Stomach (tissue), 9 donors: ENCODE data around the gene IGLL1. TPM values are rescaled to one million over a fixed set of nuclear protein-coding genes. Genes with fewer than 3 reads are reported as not detected.
A peak's percentile ranks its signal among the peaks of the same experiment; 100 is the strongest.

ENCODE experiments used
- DNase-seq, 2 donors: peaks; one replicate each; pipeline versions ENCODE4 v3.0.0 to v3.0.0-alpha.2; 2013 to 2019
- H3K27ac ChIP-seq, 5 donors: fragments of 200-600 bp in 4 of 5; sonication (generic) in 4 of 5; one replicate each; pipeline ENCODE4 v1.5.1; 2013 to 2019; ENCODE audit warnings: mild to moderate bottlenecking in 1 of 5, moderate library complexity in 1 of 5
- H3K27me3 ChIP-seq, 3 donors: fragments of 200-600 bp; sonication (generic); one replicate each; pipeline ENCODE4 v1.5.1; 2017 to 2019; ENCODE audit warnings: mixed run types in 1 of 3
- H3K36me3 ChIP-seq, 4 donors: fragments of 200-600 bp; sonication (generic); 1 replicate in 3 of 4; 2 replicates in 1 of 4; pipeline ENCODE4 v1.5.1; 2016 to 2019
- H3K4me1 ChIP-seq, 4 donors: fragments of 200-600 bp; sonication (generic); one replicate each; pipeline ENCODE4 v1.5.1; 2016 to 2019
- H3K4me3 ChIP-seq, 4 donors: fragments of 200-600 bp; sonication (generic) in 3 of 4; one replicate each; pipeline ENCODE4 v1.5.1; 2016 to 2019; ENCODE audit warnings: mild to moderate bottlenecking in 1 of 4
- H3K9me3 ChIP-seq, 4 donors: fragments of 200-600 bp; sonication (generic); one replicate each; pipeline ENCODE4 v1.5.1; 2016 to 2019
- CTCF ChIP-seq, 7 experiments: fragments of 450-650 bp in 4 of 7; fragments of 200-600 bp in 3 of 7; sonication (generic) in 3 of 7; IDR thresholded peaks; one replicate each; pipeline ENCODE4 v1.5.1; 2016 to 2019; ENCODE audit warnings: antibody characterized with exemption in 7 of 7, control low read depth in 2 of 7, mild to moderate bottlenecking in 1 of 7
- EP300 ChIP-seq: sonication (generic); formaldehyde crosslinking; IDR thresholded peaks from one replicate; pipeline ENCODE4 v1.6.1; 2017; ENCODE audit warnings: antibody characterized with exemption
- POLR2A ChIP-seq, 4 donors: fragments of 450-650 bp; IDR thresholded peaks; one replicate each; pipeline ENCODE4 v1.6.1; 2016; ENCODE audit warnings: antibody characterized with exemption in 4 of 4, control low read depth in 2 of 4, mild to moderate bottlenecking in 1 of 4, moderate library complexity in 1 of 4
- POLR2AphosphoS5 ChIP-seq, 3 donors: sonication (generic); formaldehyde crosslinking; IDR thresholded peaks; one replicate each; pipeline ENCODE4 v1.6.1; 2016; ENCODE audit warnings: antibody characterized with exemption in 3 of 3
- WGBS, 5 donors: extraction: QIAGEN DNeasy Blood & Tissue Kit in 3 of 5; methylation state at CpG; one replicate each; pipeline versions ENCODE4 v1.1.5 to v1.1.7; 2013 to 2018; 5-methylcytosine and 5-hydroxymethylcytosine counted together
- intact Hi-C: fragments of 100-400 bp; cut with DNase I; formaldehyde crosslinking; loops from one replicate; pipeline ENCODE4 v1.15.1; 2023; ENCODE audit warnings: low total_unique reads
- polyA plus RNA-seq, 3 donors: library from polyadenylated mRNA; stranded (reverse); fragments of 200-250 nt; gene quantifications; one replicate each; pipeline ENCODE4 v1.2.3, GENCODE V29; 2013
- total RNA-seq, 5 donors: library from RNA; depleted of rRNA; stranded (reverse); fragments of >200 nt; gene quantifications; one replicate each; pipeline versions ENCODE4 v1.1.0 to v1.2.3, GENCODE V29; 2014 to 2016
- donor health status: healthy with polysubstance abuse.
- donor health status: Bipolar disorder and iron deficiency.
- donor health status: healthy.

The IGLL1 gene
- total and polyA plus RNA-seq, 8 donors: 0.55 TPM; not detected in 7

- Histone ChIP-seq H3K27ac (no peak overlapping the region), H3K36me3 (no peaks in the 10 kb centered on the region), H3K9me3 (peaks cover 0 to 3% (median 0%) of the 10 kb centered on the region in 4 donors), H3K4me1 (no peaks in the 10 kb centered on the region), H3K4me3 (no peak overlapping the region), H3K27me3 (peaks cover 0 to 12% (median 0%) of the 10 kb centered on the region in 3 donors)
- 48 to 53% (median 50%) methylated on average over 11 of the region's 11 CpGs for WGBS, 5 donors
- intact Hi-C loops: no loop called here
- DNase-seq: peak; percentile 62 to 84
- no peak for TF ChIP-seq POLR2AphosphoS5 (IDR thresholded peaks at IDR 0.05)
- peak in 5 of 7 experiments; percentile 56 to 76 (median 71) for TF ChIP-seq CTCF (IDR thresholded peaks at IDR 0.05)
- TF ChIP-seq POLR2A (IDR thresholded peaks at IDR 0.05): no peak
These were observed 11.2 kb upstream of the IGLL1 start for GRCh38 chr22:23591201-23591791.

GRCh38 chr22:23583836-23584235, 3.7 kb upstream of the IGLL1 start:
- Histone ChIP-seq H3K36me3 (no peaks in the 10 kb centered on the region), H3K4me1 (no peaks in the 10 kb centered on the region), H3K4me3 (no peak overlapping the region), H3K27me3 (peaks cover 0 to 19% (median 0%) of the 10 kb centered on the region in 3 donors), H3K27ac (no peak overlapping the region), H3K9me3 (no peaks in the 10 kb centered on the region)
- 61 to 100% (median 78%) methylated on average over 1 to 6 of the region's 6 CpGs for WGBS, 5 donors
- no peak for DNase-seq
- intact Hi-C loops: no loop called here
- TF ChIP-seq POLR2AphosphoS5 (IDR thresholded peaks at IDR 0.05) (no peak), POLR2A (IDR thresholded peaks at IDR 0.05) (no peak), EP300 (no peak), CTCF (IDR thresholded peaks at IDR 0.05) (no peak)

GRCh38 chr22:23583153-23583552, 3.1 kb upstream of the IGLL1 start:
- no peaks in the 10 kb centered on the region for H3K9me3 ChIP-seq
- H3K36me3 ChIP-seq: no peaks in the 10 kb centered on the region
- 70 to 86% (median 77%) methylated on average over 5 to 7 of the region's 7 CpGs for WGBS, 5 donors
- no peak overlapping the region for H3K4me3 ChIP-seq
- intact Hi-C loops: no loop called here
- no peak for DNase-seq
- H3K27ac ChIP-seq: no peak overlapping the region
- H3K4me1 ChIP-seq: no peaks in the 10 kb centered on the region
- peaks cover 0 to 22% (median 0%) of the 10 kb centered on the region in 3 donors for H3K27me3 ChIP-seq
- TF ChIP-seq POLR2A (IDR thresholded peaks at IDR 0.05) (no peak), POLR2AphosphoS5 (IDR thresholded peaks at IDR 0.05) (no peak)

- intact Hi-C loops: no loop called here
- Histone ChIP-seq H3K27ac (no peak overlapping the region), H3K4me1 (no peaks in the 10 kb centered on the region), H3K27me3 (peaks cover 0 to 25% (median 0%) of the 10 kb centered on the region in 3 donors), H3K4me3 (no peak overlapping the region), H3K9me3 (no peaks in the 10 kb centered on the region), H3K36me3 (no peaks in the 10 kb centered on the region)
- TF ChIP-seq EP300: no peak
- TF ChIP-seq POLR2A (IDR thresholded peaks at IDR 0.05): no peak
- no peak for TF ChIP-seq POLR2AphosphoS5 (IDR thresholded peaks at IDR 0.05)
- no peak for TF ChIP-seq CTCF (IDR thresholded peaks at IDR 0.05)
- DNase-seq: no peak
- 76 to 80% (median 77%) methylated on average over 8 of the region's 8 CpGs for WGBS, 5 donors
These were observed 1.2 kb upstream of the IGLL1 start for GRCh38 chr22:23581260-23581650.

GRCh38 chr22:23580576-23581259, 628 bp upstream of the IGLL1 start:
- Histone ChIP-seq H3K36me3 (no peaks in the 10 kb centered on the region), H3K9me3 (no peaks in the 10 kb centered on the region), H3K4me1 (no peaks in the 10 kb centered on the region), H3K27ac (no peak overlapping the region), H3K4me3 (no peak overlapping the region), H3K27me3 (peaks cover 0 to 25% (median 0%) of the 10 kb centered on the region in 3 donors)
- intact Hi-C loops: no loop called here
- TF ChIP-seq EP300 (no peak), POLR2A (IDR thresholded peaks at IDR 0.05) (no peak)
- WGBS, 5 donors: 63 to 68% (median 65%) methylated on average over 8 to 11 of the region's 11 CpGs
- DNase-seq: no peak
